Measurements from ENCODE around the gene TNXB. TPM values are rescaled to one million over a fixed set of nuclear protein-coding genes. Genes with fewer than 3 reads are reported as not detected.

TNXB gene
- total and polyA plus RNA-seq, 4 donors = 21.3 to 117 (median 78.3) TPM

DNA sequence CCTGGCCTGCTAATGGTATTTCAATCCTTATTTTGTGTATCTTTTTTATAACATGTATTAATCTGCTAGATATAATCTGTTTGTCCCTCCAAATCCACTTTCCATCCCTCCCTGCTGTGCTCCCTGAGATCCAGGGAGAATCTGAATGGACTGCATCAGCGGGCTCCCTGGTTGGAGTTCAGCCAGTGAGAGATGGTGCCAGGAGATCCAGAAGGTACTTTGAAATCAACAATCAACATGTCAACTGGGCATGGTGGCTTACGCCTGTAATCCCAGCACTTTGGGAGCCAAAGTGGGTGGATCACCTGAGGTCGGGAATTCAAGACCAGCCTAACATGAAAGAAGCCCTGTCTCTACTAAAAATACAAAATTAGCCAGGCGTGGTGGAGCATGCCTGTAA, 14.5 kb upstream of the TNXB start:
- WGBS, 2 donors = 96% methylated on average over 4 of the region's 4 CpGs
- H3K9me3 ChIP-seq (ENCODE audit: control insufficient read depth in 4 of 4, insufficient read depth in 3 of 4, low read length in 3 of 4) = no peaks in the 10 kb centered on the region
- no peak overlapping the region for H3K9ac ChIP-seq (ENCODE audit: insufficient read depth in 1 of 2, low read length in 2 of 2)
- peaks cover 0 to 45% (median 34%) of the 10 kb centered on the region in 4 donors for H3K36me3 ChIP-seq (ENCODE audit: control insufficient read depth in 4 of 4, insufficient read depth in 4 of 4, low read length in 4 of 4)
- ATAC-seq (ENCODE audit: insufficient read depth, low FRiP score) = no peak
- no peak overlapping the region for H3K4me3 ChIP-seq
- peaks cover 5 to 25% (median 7%) of the 10 kb centered on the region in 5 donors for H3K4me1 ChIP-seq (ENCODE audit: control insufficient read depth in 5 of 5, insufficient read depth in 5 of 5, low read length in 5 of 5)
- no peak for DNase-seq
- H3K27ac ChIP-seq (ENCODE audit: low read depth in 1 of 2, low read length in 1 of 2) = no peak overlapping the region
- no peak for TF ChIP-seq CTCF (IDR thresholded peaks at IDR 0.05; ENCODE audit: control extremely low read depth, extremely low read depth)
- no peaks in the 10 kb centered on the region for H3K27me3 ChIP-seq (ENCODE audit: control insufficient read depth in 3 of 3, insufficient read depth in 3 of 3, low read length in 2 of 3)

DNA sequence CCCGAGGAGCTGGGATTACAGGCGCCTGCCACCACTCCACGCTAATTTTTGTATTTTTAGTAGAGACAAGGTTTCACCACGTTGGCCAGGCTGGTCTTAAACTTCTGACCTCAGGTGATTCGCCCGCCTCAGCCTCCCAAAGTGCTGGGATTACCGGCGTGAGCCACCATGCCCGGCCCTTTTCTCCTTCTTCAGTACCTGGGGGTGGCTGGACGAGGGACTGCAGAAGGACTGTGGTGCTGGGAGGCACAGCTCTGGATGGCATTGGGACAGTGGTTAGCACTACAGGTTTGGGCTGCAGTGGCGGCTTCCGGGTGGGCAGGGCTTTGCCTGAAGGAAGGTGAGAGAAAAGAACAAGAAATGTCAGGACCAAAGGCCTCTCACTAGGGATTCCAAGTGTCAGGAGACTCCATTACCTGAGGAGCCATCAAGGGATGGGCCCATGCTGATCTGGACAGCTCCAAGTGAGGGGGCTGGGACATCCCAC, 11.5 kb upstream of the TNXB start:
- WGBS, 2 donors = 92 to 96% methylated on average over 10 to 12 of the region's 12 CpGs
- no peaks in the 10 kb centered on the region for H3K27me3 ChIP-seq (ENCODE audit: control insufficient read depth in 3 of 3, insufficient read depth in 3 of 3, low read length in 2 of 3)
- TF ChIP-seq CTCF (IDR thresholded peaks at IDR 0.05; ENCODE audit: control extremely low read depth, extremely low read depth) = no peak
- no peak overlapping the region for H3K9ac ChIP-seq (ENCODE audit: insufficient read depth in 1 of 2, low read length in 2 of 2)
- H3K36me3 ChIP-seq (ENCODE audit: control insufficient read depth in 4 of 4, insufficient read depth in 4 of 4, low read length in 4 of 4) = peaks cover 0 to 50% (median 42%) of the 10 kb centered on the region in 4 donors
- no peaks in the 10 kb centered on the region for H3K9me3 ChIP-seq (ENCODE audit: control insufficient read depth in 4 of 4, insufficient read depth in 3 of 4, low read length in 3 of 4)
- DNase-seq (no peak), ATAC-seq (ENCODE audit: insufficient read depth, low FRiP score) (no peak)
- peaks cover 0 to 8% (median 0%) of the 10 kb centered on the region in 5 donors for H3K4me1 ChIP-seq (ENCODE audit: control insufficient read depth in 5 of 5, insufficient read depth in 5 of 5, low read length in 5 of 5)
- H3K27ac ChIP-seq (ENCODE audit: low read depth in 1 of 2, low read length in 1 of 2) = no peak overlapping the region
- no peak overlapping the region for H3K4me3 ChIP-seq

- H3K27ac ChIP-seq (ENCODE audit: low read depth in 1 of 2, low read length in 1 of 2) = peak overlapping the region in 1 of 2 donors; percentile 15
- WGBS, 2 donors = 26 to 29% methylated on average over 17 of the region's 17 CpGs
- no peaks in the 10 kb centered on the region for H3K9me3 ChIP-seq (ENCODE audit: control insufficient read depth in 4 of 4, insufficient read depth in 3 of 4, low read length in 3 of 4)
- H3K4me3 ChIP-seq = no peak overlapping the region
- no peak overlapping the region for H3K9ac ChIP-seq (ENCODE audit: insufficient read depth in 1 of 2, low read length in 2 of 2)
- peaks cover 0 to 44% (median 39%) of the 10 kb centered on the region in 4 donors for H3K36me3 ChIP-seq (ENCODE audit: control insufficient read depth in 4 of 4, insufficient read depth in 4 of 4, low read length in 4 of 4)
- no peaks in the 10 kb centered on the region for H3K27me3 ChIP-seq (ENCODE audit: control insufficient read depth in 3 of 3, insufficient read depth in 3 of 3, low read length in 2 of 3)
- H3K4me1 ChIP-seq (ENCODE audit: control insufficient read depth in 5 of 5, insufficient read depth in 5 of 5, low read length in 5 of 5) = peaks cover 0 to 11% (median 3%) of the 10 kb centered on the region in 5 donors
- DNase-seq (peak; percentile 88 to 92 (median 91)), ATAC-seq (ENCODE audit: insufficient read depth, low FRiP score) (peak; percentile 51)
- TF ChIP-seq CTCF (IDR thresholded peaks at IDR 0.05; ENCODE audit: control extremely low read depth, extremely low read depth) = peak; percentile 85
Measured at GRCh38 chr6:32118782-32119628, 9.9 kb upstream of the TNXB start.

All from lung (tissue), 12 donors.